ENCODE measurements around the gene CXCL5.

GRCh38 chr4:73979407-73979957 lies 19.0 kb downstream of the CXCL5 start:
- TF ChIP-seq POLR2A (IDR thresholded peaks at IDR 0.05) (no peak), CTCF (IDR thresholded peaks at IDR 0.05 in 8 of 11, conservative IDR thresholded peaks at IDR 0.05 in 3 of 11) (no peak), POLR2AphosphoS5 (IDR thresholded peaks at IDR 0.05) (no peak)

All from spleen (tissue), 7 donors.